ENCODE results near the gene TSTD2. TPM values are rescaled to one million over a fixed set of nuclear protein-coding genes. Genes with fewer than 3 reads are reported as not detected.

Gene TSTD2
- total RNA-seq, 2 donors from 2014 or later: 16.9 to 18.6 TPM

GRCh38 chr9:97554566-97555075, 78.5 kb downstream of the TSTD2 start:
- intact Hi-C loops (cut with DNase I): no loop called here
- no peak for DNase-seq (ENCODE audit: low spot score)

GRCh38 chr9:97553841-97554240, 79.3 kb downstream of the TSTD2 start:
- intact Hi-C loops (cut with DNase I): no loop called here
- DNase-seq (ENCODE audit: low spot score): no peak

GRCh38 chr9:97553141-97553540, 80.0 kb downstream of the TSTD2 start:
- no peak for DNase-seq (ENCODE audit: low spot score)
- intact Hi-C loops (cut with DNase I): no loop called here

- no peak for DNase-seq (ENCODE audit: low spot score)
- intact Hi-C loops (cut with DNase I): no loop called here
Observed at GRCh38 chr9:97551308-97551707, 81.9 kb downstream of the TSTD2 start.

- intact Hi-C loops (cut with DNase I): no loop called here
- DNase-seq (ENCODE audit: low spot score): no peak
Observed at GRCh38 chr9:97550386-97550785, 82.8 kb downstream of the TSTD2 start.

Other genes with a start within 250 kb of the TSTD2 start
- gene TDRD7, start 221.3 kb downstream of the TSTD2 start, total RNA-seq: 10 to 100 TPM; 12.0 to 17.0 TPM
- 10 to 100 TPM; 57.8 to 72.1 TPM for gene TMOD1, start 131.7 kb downstream of the TSTD2 start, total RNA-seq
- 10 to 100 TPM; 19.6 to 24.7 TPM for gene NCBP1, start 453 bp upstream of the TSTD2 start, total RNA-seq
- gene XPA, start 64.0 kb upstream of the TSTD2 start, total RNA-seq: 10 to 100 TPM; 15.1 to 18.8 TPM
- gene FOXE1, start 219.9 kb upstream of the TSTD2 start, total RNA-seq: not detected